Measurements from ENCODE around the gene AGPAT1. TPM values are rescaled to one million over a fixed set of nuclear protein-coding genes. Genes with fewer than 3 reads are reported as not detected.

Gene AGPAT1
- total RNA-seq, 6 donors from 2014 or later = 25.9 to 54.5 (median 32.6) TPM

DNA sequence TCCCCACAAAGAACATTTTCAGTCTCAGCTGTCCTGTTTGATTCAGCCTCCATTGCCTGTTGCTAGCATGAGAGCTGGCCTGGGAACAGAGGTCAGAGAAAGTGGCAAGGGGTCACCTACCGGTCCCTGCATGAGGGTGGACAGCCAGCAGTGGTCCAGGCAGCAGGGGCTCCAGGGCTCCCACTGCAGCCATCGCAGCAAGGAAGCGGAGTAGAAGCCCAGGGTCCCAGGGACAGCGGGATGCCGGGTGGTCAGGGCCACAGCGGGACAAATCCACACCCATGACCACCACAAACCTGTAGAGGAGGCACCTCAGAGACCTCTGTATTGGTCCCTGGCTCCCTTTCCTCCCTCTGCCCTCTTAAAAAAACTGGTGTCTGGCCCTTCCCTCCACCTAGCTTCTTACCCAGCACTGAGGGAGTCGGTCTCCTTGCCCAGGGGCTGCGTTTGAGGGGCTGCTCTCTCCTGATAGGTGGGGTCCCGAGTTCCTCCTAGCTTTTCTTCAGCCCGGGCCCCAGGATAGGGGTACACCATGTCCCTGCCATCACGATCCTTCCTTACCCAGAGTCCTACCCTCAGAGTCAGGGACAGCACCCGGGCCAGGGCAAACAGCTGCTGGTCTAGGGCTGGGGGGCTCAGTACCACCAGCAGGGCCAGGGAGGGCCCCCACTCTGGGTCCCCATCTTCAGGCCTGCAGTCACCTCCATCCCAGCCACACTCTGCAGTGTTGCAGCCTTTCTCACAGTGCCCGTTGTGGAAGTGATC lies 25.0 kb upstream of the AGPAT1 start:
- DNase-seq (no peak), ATAC-seq (ENCODE audit: low FRiP score in 2 of 2) (no peak)
- Histone ChIP-seq H3K4me3 (no peak overlapping the region), H3K27ac (no peak overlapping the region), H3K4me1 (peaks cover 10 to 14% (median 13%) of the 10 kb centered on the region in 4 donors), H3K9me3 (no peaks in the 10 kb centered on the region), H3K36me3 (peaks cover 0 to 63% (median 10%) of the 10 kb centered on the region in 4 donors), H3K27me3 (no peaks in the 10 kb centered on the region)
- WGBS, 2 donors = 91 to 97% methylated on average over 12 to 13 of the region's 13 CpGs
- TF ChIP-seq POLR2A (IDR thresholded peaks at IDR 0.05) = no peak
- TF ChIP-seq, protein P1, sequence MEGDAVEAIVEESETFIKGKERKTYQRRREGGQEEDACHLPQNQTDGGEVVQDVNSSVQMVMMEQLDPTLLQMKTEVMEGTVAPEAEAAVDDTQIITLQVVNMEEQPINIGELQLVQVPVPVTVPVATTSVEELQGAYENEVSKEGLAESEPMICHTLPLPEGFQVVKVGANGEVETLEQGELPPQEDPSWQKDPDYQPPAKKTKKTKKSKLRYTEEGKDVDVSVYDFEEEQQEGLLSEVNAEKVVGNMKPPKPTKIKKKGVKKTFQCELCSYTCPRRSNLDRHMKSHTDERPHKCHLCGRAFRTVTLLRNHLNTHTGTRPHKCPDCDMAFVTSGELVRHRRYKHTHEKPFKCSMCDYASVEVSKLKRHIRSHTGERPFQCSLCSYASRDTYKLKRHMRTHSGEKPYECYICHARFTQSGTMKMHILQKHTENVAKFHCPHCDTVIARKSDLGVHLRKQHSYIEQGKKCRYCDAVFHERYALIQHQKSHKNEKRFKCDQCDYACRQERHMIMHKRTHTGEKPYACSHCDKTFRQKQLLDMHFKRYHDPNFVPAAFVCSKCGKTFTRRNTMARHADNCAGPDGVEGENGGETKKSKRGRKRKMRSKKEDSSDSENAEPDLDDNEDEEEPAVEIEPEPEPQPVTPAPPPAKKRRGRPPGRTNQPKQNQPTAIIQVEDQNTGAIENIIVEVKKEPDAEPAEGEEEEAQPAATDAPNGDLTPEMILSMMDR (IDR thresholded peaks at IDR 0.05) = no peak
- TF ChIP-seq EP300 (IDR thresholded peaks at IDR 0.05) = no peak

DNA sequence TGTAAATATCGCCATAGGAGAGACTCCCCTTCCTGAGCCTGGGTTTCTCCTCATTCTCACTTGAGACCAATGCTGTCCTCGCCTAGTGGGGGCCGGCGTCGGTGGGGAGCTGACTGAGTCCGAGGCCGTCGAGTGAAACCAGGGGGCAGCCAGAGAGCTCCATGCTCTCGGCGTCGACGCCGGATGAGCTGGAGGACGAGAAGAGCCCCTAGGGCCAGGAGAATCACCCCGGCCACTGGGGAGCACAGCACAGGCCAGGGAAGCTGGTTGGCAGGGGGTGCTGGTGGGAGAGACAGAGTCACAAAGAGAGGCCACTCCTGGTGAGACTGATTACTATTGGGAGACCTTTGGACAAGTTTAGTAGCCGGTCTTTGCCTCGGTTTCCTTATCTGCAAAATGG lies 23.0 kb upstream of the AGPAT1 start:
- DNase-seq = peak in 1 of 2 donors; percentile 81
- peaks cover 21 to 29% (median 24%) of the 10 kb centered on the region in 4 donors for H3K4me1 ChIP-seq
- H3K36me3 ChIP-seq = peaks cover 0 to 53% (median 7%) of the 10 kb centered on the region in 4 donors
- no peak overlapping the region for H3K4me3 ChIP-seq
- no peak overlapping the region for H3K27ac ChIP-seq
- 89 to 92% methylated on average over 17 of the region's 17 CpGs for WGBS, 2 donors
- TF ChIP-seq EP300 (IDR thresholded peaks at IDR 0.05) (no peak), POLR2A (IDR thresholded peaks at IDR 0.05) (no peak), POLR2AphosphoS5 (IDR thresholded peaks at IDR 0.05) (no peak)
- TF ChIP-seq, protein P1 (IDR thresholded peaks at IDR 0.05) = no peak
- no peaks in the 10 kb centered on the region for H3K27me3 ChIP-seq
- H3K9me3 ChIP-seq = no peaks in the 10 kb centered on the region
- no peak for ATAC-seq (ENCODE audit: low FRiP score in 2 of 2)

DNA sequence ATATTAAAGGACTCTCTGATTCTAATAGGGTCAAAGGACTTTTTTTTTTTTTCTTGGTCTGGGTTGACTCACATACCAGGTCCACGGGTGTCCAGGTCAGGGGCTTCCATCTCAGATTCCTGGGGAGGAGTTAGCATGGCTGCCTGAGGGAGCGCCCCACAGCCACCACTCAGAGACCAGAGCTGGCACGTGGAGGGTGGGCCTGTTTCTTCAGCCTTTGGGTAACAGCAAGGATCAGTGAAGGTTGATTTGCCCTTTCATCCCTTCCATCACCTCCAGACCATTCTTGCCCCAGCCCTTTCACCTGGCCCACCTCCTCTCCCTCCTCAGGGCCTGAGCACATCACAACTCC lies 22.4 kb upstream of the AGPAT1 start:
- H3K4me3 ChIP-seq = no peak overlapping the region
- no peak for DNase-seq
- no peak for ATAC-seq (ENCODE audit: low FRiP score in 2 of 2)
- no peak for TF ChIP-seq POLR2A (IDR thresholded peaks at IDR 0.05)
- TF ChIP-seq, protein P1 (IDR thresholded peaks at IDR 0.05) = no peak
- peaks cover 0 to 47% (median 3%) of the 10 kb centered on the region in 4 donors for H3K36me3 ChIP-seq
- H3K27ac ChIP-seq = peak overlapping the region in 1 of 4 donors; percentile 97
- no peaks in the 10 kb centered on the region for H3K9me3 ChIP-seq
- no peaks in the 10 kb centered on the region for H3K27me3 ChIP-seq
- WGBS, 2 donors = 74 to 89% methylated on average over 3 of the region's 3 CpGs
- H3K4me1 ChIP-seq = peaks cover 25 to 33% (median 28%) of the 10 kb centered on the region in 4 donors

DNA sequence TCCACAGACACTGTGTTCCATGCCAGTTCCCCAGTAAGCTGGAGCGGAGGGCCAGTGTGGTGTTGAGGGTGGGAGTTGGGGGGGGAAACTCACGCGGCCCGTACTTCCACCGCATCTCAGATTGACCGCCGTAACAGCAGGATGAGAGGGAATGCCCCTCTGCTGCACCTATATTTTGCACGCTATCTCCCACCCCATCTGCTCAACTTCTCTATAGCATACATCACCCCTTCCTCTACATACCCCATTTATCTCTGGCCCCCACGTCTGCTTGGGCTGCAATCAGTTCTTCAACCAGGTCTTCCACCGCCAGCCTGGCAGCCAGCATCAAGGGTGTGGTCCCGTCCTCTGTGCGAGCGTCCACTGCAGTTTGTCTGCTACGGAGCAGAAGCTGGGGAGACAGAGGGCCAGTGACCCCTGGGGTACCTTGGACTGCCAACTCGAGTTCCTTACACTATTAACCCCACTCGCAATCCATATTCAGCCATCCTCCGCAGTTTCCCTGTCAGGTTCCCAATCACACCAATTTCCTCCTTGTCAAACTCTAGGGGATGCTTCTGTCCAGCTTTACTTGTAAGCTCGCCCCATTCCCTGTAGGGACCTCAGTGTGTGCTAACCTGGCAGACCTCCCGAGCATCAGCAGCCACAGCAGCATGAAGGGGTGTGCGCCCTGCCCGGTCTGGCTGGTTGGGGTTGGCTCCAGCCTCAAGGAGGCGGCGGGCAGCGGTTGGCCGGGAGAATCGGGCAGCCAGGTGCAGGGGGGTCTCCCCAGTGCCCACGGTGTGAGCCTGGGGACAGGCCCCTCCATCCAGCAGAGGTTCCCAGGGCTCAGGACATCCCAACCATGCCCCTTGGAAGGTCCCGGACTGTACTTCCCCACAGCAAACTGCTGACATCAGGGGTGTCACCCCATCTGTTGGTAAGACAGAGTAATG lies 21.1 kb upstream of the AGPAT1 start:
- H3K27ac ChIP-seq = peak overlapping the region; percentile 97 to 100 (median 98)
- DNase-seq (peak in 1 of 2 donors; percentile 86), ATAC-seq (ENCODE audit: low FRiP score in 2 of 2) (no peak)
- H3K9me3 ChIP-seq = no peaks in the 10 kb centered on the region
- H3K4me1 ChIP-seq = peaks cover 37 to 47% (median 41%) of the 10 kb centered on the region in 4 donors
- H3K36me3 ChIP-seq = peaks cover 0 to 33% (median 1%) of the 10 kb centered on the region in 4 donors
- H3K4me3 ChIP-seq = peak overlapping the region; percentile 63 to 65 (median 64)
- TF ChIP-seq EP300 (IDR thresholded peaks at IDR 0.05) (no peak), POLR2A (IDR thresholded peaks at IDR 0.05) (no peak), POLR2AphosphoS5 (IDR thresholded peaks at IDR 0.05) (no peak)
- TF ChIP-seq, protein P1 (IDR thresholded peaks at IDR 0.05) = no peak
- H3K27me3 ChIP-seq = no peaks in the 10 kb centered on the region
- 38 to 39% methylated on average over 21 to 28 of the region's 28 CpGs for WGBS, 2 donors

All from upper lobe of left lung (tissue), 6 donors.